ENCODE results near the gene SPAG7. TPM values are rescaled to one million over a fixed set of nuclear protein-coding genes. Genes with fewer than 3 reads are reported as not detected.
A peak's percentile ranks its signal among the peaks of the same experiment; 100 is the strongest.

Gene SPAG7
- polyA plus RNA-seq, 1 of the 3 experiments (the other 2 are of a cell fraction), result 133 TPM

- Histone ChIP-seq H3F3A (replicated peaks; ENCODE audit: insufficient read depth) (peaks cover 4% of the 10 kb centered on the region), H3K4me2 (peak overlapping the region; percentile 99), H3K79me2 (ENCODE audit: insufficient read depth) (peaks cover 45% of the 10 kb centered on the region), H3K4me1 (ENCODE audit: control insufficient read depth in 1 of 2, insufficient read depth in 2 of 2, low read depth in 1 of 2, low read length in 1 of 2) (peaks cover 10 to 24% of the 10 kb centered on the region in 2 experiments; a peak in 3 of 4 replicates), H3K27ac (ENCODE audit: low read depth in 2 of 2, low read length in 1 of 2) (peak overlapping the region; percentile 24 to 69; a peak in 3 of 4 replicates), H3K27me3 (ENCODE audit: insufficient read depth) (no peaks in the 10 kb centered on the region), H3K9me2 (no peaks in the 10 kb centered on the region), H2AFZ (ENCODE audit: low read depth) (0 out of 2 replicates have a peak overlapping the region, but pooled peaks have one; percentile 76), H3K9me3 (no peaks in the 10 kb centered on the region), H3K4me3 (ENCODE audit: low read depth in 2 of 2, low read length in 1 of 2) (peak overlapping the region; percentile 93 to 99), H3K36me3 (replicated peaks in 1 of 2; ENCODE audit: control insufficient read depth in 1 of 2, insufficient read depth in 2 of 2, low read length in 1 of 2) (peaks cover 10 to 20% of the 10 kb centered on the region in 2 experiments), H3K9ac (peak overlapping the region; percentile 84), H4K20me1 (ENCODE audit: insufficient read depth) (peaks cover 20% of the 10 kb centered on the region)
- ChIA-PET POLR2A (interaction anchor here (0.6 to 2.2 kb wide), 4 partner anchors 8 to 191 kb away, joined by 3 to 13 read pairs (median 5); partner anchors contain the start of gene SPAG7), CTCF (interaction anchor here (0.7 to 8.1 kb wide), 7 partner anchors 9 to 64 kb away, joined by 3 to 54 read pairs (median 4); partner anchors contain the start of genes CAMTA2 and PFN1)
- TF ChIP-seq CHD2 (IDR thresholded peaks at IDR 0.05; ENCODE audit: low read length, partially characterized antibody), result no peak
- no peak for TF ChIP-seq USF1 (IDR thresholded peaks at IDR 0.05; ENCODE audit: borderline replicate concordance, low read depth)
- TF ChIP-seq NRF1 (IDR thresholded peaks at IDR 0.05; ENCODE audit: low read depth, low read length), result 0 out of 2 replicates have a peak, but pooled peaks have one; percentile 2
- TF ChIP-seq ELF1 (IDR thresholded peaks at IDR 0.05), result no peak
- no peak for TF ChIP-seq IRF3 (IDR thresholded peaks at IDR 0.05; ENCODE audit: low read depth, low read length)
- no peak for TF ChIP-seq EP300 (IDR thresholded peaks at IDR 0.05; ENCODE audit: borderline replicate concordance in 1 of 2, low read depth in 1 of 2, low read length in 1 of 2)
- TF ChIP-seq POLR2AphosphoS5 (IDR thresholded peaks at IDR 0.05; ENCODE audit: low read depth, low read length), result 0 out of 2 replicates have a peak, but pooled peaks have one; percentile 6
- TF ChIP-seq MXI1 (IDR thresholded peaks at IDR 0.05; ENCODE audit: low read depth, low read length), result peak; percentile 66
- TF ChIP-seq EZH2phosphoT487 (IDR thresholded peaks at IDR 0.05; ENCODE audit: borderline replicate concordance, low read depth), result no peak
- no peak for TF ChIP-seq RFX5 (IDR thresholded peaks at IDR 0.05; ENCODE audit: low read length)
- TF ChIP-seq FOXM1 (IDR thresholded peaks at IDR 0.05; ENCODE audit: low read depth), result no peak
- no peak for TF ChIP-seq SIN3A (IDR thresholded peaks at IDR 0.05; ENCODE audit: borderline replicate concordance, low read depth, low read length)
- TF ChIP-seq MAX (IDR thresholded peaks at IDR 0.05; ENCODE audit: low read depth), result no peak
- no peak for TF ChIP-seq REST (IDR thresholded peaks at IDR 0.05; ENCODE audit: low read depth, low read length)
- TF ChIP-seq GATA2 (CRISPR knock-in tag; IDR thresholded peaks at IDR 0.05), result no peak
- no peak for TF ChIP-seq FOXJ3 (CRISPR knock-in tag; IDR thresholded peaks at IDR 0.05)
- TF ChIP-seq CTCF (IDR thresholded peaks at IDR 0.05), result no peak
- no peak for TF ChIP-seq FOSL2 (IDR thresholded peaks at IDR 0.05; ENCODE audit: borderline replicate concordance, low read depth)
- DNase-seq, result peak; percentile 67
- WGBS (ENCODE audit: low lambda C conversion rate), result 5% methylated on average over 22 of the region's 55 CpGs
These were observed 30.6 kb upstream of the SPAG7 start for GRCh38 chr17:4998027-4998731.

Measured in SK-N-SH (cell line).